GM12864 (cell line): ENCODE measurements around the gene LTA.

ENCODE experiments used
- DNase-seq: peaks from one replicate; pipeline ENCODE4 v3.0.0-alpha.2; 2011; ENCODE audit warnings: low read depth
- H3K4me3 ChIP-seq: 2 replicates; pipeline ENCODE4 v1.5.1; 2011; ENCODE audit warnings: mild to moderate bottlenecking, low read depth, low read length, control low read depth
- CTCF ChIP-seq: IDR thresholded peaks from 2 replicates; pipeline ENCODE4 v1.5.1; 2011; ENCODE audit warnings: low read depth, mild to moderate bottlenecking, moderate library complexity, low read length, control low read depth, inconsistent platforms; ENCODE audit errors: missing control alignments

Gene LTA

DNA sequence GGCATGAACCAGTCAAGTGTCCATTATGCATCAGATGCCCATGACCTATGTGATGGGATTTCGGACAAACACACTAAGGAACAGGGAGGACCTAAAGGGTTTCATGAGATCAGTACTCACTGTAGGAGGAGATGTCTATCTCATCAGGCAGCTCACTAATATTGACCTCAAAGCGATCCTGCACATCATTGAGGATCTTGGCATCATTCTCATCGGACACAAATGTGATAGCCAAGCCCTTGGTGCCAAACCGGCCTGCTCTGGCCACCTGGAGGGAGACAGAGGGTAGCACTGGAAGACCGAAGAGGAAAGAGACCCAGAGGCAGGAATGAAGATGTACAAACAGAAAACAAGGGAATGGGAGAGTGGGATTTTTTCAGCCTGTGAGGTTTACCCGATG is 41.4 kb upstream of the LTA start:
- DNase-seq, result no peak
- no peak for TF ChIP-seq CTCF
- no peak overlapping the region for H3K4me3 ChIP-seq

DNA sequence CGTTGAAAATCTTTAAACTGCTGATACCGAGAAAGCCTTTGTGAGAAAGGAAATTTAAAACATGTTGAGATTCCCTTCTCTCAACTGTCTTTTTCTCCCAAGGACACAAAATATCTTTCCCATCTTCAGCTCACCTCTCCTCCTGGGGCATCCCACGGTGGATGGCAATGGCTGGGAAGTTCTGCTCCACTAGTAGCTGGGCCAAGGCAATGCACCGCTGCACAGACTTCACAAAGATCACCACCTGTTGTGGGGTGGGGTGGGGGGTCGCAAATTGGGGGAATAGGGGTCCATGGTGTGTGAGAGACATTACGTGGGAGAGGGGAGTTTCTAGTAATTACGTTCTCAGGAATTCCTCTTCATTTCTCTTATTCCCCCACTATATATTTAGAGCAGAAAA is 40.9 kb upstream of the LTA start:
- DNase-seq, result no peak
- TF ChIP-seq CTCF, result no peak
- H3K4me3 ChIP-seq, result no peak overlapping the region

- H3K4me3 ChIP-seq, result no peak overlapping the region
- DNase-seq, result no peak
- no peak for TF ChIP-seq CTCF
Observed at GRCh38 chr6:31531771-31532643, 40.1 kb upstream of the LTA start.

GRCh38 chr6:31532644-31533454 is 39.2 kb upstream of the LTA start:
- TF ChIP-seq CTCF, result no peak
- DNase-seq, result no peak
- H3K4me3 ChIP-seq, result no peak overlapping the region

DNA sequence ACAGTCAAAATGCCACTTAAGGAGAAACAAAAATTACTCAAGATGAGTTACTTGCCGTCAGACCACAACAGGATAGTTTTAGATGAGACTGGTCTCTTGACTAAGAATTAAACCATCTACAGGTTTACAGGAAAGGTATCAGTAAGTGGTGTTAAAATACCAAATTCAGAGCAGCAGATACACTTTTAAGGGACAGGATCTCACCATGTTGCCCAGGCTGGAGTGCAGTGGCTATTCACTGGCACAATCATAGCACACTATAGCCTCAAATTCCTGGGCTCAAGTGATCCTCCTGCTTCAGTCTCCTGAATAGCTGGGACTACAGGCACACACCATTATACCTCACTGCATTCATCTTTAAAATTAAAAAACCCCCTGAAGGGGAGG is 38.6 kb upstream of the LTA start:
- TF ChIP-seq CTCF, result no peak
- H3K4me3 ChIP-seq, result no peak overlapping the region
- no peak for DNase-seq

- no peak for TF ChIP-seq CTCF
- no peak for DNase-seq
- H3K4me3 ChIP-seq, result no peak overlapping the region
Observed at GRCh38 chr6:31534011-31534410, 38.1 kb upstream of the LTA start.
